ENCODE results near the gene KCND3. TPM values are rescaled to one million over a fixed set of nuclear protein-coding genes. Genes with fewer than 3 reads are reported as not detected.

Gene KCND3
- total and polyA plus RNA-seq, 2 of the 4 experiments (the other 2 are of a cell fraction): under 0.01 to 0.03 TPM

DNA sequence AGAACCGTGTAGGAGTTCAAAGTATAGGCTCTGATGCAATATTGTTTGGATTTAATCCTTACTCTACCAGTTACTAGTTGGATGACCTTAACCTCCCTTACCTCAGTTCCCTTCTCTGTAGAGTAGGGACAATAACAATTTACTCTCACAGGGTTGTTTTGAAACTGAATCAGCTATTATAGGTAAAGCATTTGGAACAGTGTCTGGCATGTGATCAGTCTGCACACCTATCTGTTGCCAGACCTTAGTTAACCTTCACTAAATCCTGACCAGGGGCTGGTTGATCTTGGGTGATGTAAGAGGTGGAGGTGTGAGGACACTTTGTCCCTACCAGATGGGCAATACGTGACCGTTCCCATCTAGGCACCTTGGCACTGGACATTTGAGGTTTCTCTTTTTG is 126.9 kb downstream of the KCND3 start:
- CTCF ChIA-PET: no interaction called here
- in situ Hi-C loops (cut with MboI; ENCODE audit: low sequenced_read_pairs): no loop called here
- WGBS, 2 experiments (ENCODE audit: extremely low coverage in 2 of 2, insufficient read length in 1 of 2): 60% methylated on average over 2 of the region's 3 CpGs; no CpG with 5 or more reads in 1 of the 2 experiments

More for the DNA sequence above, 126.9 kb downstream of the KCND3 start:
- Histone ChIP-seq H3K27ac (ENCODE audit: insufficient read depth, low read length) (no peak overlapping the region), H4K91ac (ENCODE audit: insufficient read depth, low read depth, low read length) (no peak overlapping the region), H3K56ac (ENCODE audit: extremely low read depth, insufficient read depth, low read length) (no peak overlapping the region), H3K23ac (ENCODE audit: low read depth, low read length) (no peak overlapping the region), H3K18ac (ENCODE audit: low read depth, low read length) (no peak overlapping the region), H2AK5ac (ENCODE audit: low read depth, low read length) (no peak overlapping the region), H3K9ac (ENCODE audit: low read depth, low read length) (no peak overlapping the region), H2AK9ac (replicated peaks; ENCODE audit: low read depth, low read length, poor library complexity) (no peak overlapping the region), H2AFZ (replicated peaks; ENCODE audit: low read length, poor library complexity) (no peak overlapping the region), H3K14ac (replicated peaks; ENCODE audit: low read depth, low read length) (no peak overlapping the region), H3K4ac (ENCODE audit: low read depth, low read length) (no peak overlapping the region), H4K5ac (ENCODE audit: low read depth, low read length) (no peak overlapping the region), H2BK120ac (ENCODE audit: low read depth, low read length) (no peak overlapping the region), H4K20me1 (ENCODE audit: insufficient read depth, low read length) (no peaks in the 10 kb centered on the region), H2BK5ac (ENCODE audit: low read depth, low read length, poor library complexity, severe bottlenecking) (no peak overlapping the region), H2BK15ac (ENCODE audit: low read depth, low read length) (no peak overlapping the region), H3K36me3 (ENCODE audit: control insufficient read depth, insufficient read depth, low read length) (no peaks in the 10 kb centered on the region), H3K9me1 (ENCODE audit: insufficient read depth, low read length) (no peaks in the 10 kb centered on the region), H3K4me2 (ENCODE audit: low read depth, low read length) (no peak overlapping the region), H3K4me1 (ENCODE audit: control insufficient read depth, insufficient read depth, low read length) (no peaks in the 10 kb centered on the region), H3K79me1 (ENCODE audit: low read depth in 1 of 2, low read length in 2 of 2) (no peaks in the 10 kb centered on the region), H3K9me3 (ENCODE audit: control insufficient read depth, insufficient read depth, low read length) (no peaks in the 10 kb centered on the region), H4K8ac (ENCODE audit: low read depth in 2 of 2, low read length in 2 of 2) (no peak overlapping the region), H3K4me3 (ENCODE audit: insufficient read depth, low read depth, low read length) (no peak overlapping the region), H3K27me3 (ENCODE audit: control insufficient read depth, insufficient read depth, low read length) (peaks cover 14% of the 10 kb centered on the region), H2BK20ac (ENCODE audit: low read depth, low read length) (no peak overlapping the region)
- intact Hi-C loops (cut with micrococcal nuclease): no loop called here
- BruUV-seq (replicated peaks): no TSS peak
- ATAC-seq (ENCODE audit: low read depth) (no peak), DNase-seq (no peak)
- POLR2A ChIA-PET (ENCODE audit: unreplicated experiment): no interaction called here
- dilution Hi-C loops (cut with HindIII; ENCODE audit: low sequenced_read_pairs, unreplicated experiment): no loop called here
- TF ChIP-seq FOS (IDR thresholded peaks at IDR 0.05; ENCODE audit: low read depth, low read length) (no peak), RCOR1 (IDR thresholded peaks at IDR 0.05; ENCODE audit: insufficient replicate concordance, low read length) (no peak), MXI1 (IDR thresholded peaks at IDR 0.05; ENCODE audit: borderline replicate concordance, low read depth, low read length) (no peak)

Data from IMR-90 (cell line).